GM18499 (cell line): ENCODE results near the gene C11orf21.
"Not testable (repeated sequence)": the region's sequence is repeated elsewhere in the genome, so short reads cannot be mapped to it uniquely, and the experiment has no call there.

Experiments used
- ATAC-seq: cut with Tn5 transposase; IDR thresholded peaks from one replicate; pipeline ENCODE4 v1.9.1; 2021; ENCODE audit warnings: moderate number of reproducible peaks; ENCODE audit not compliant: insufficient read depth, unreplicated experiment

C11orf21 gene

GRCh38 chr11:2301631-2302305 is at the start of gene C11orf21, which contains the start of gene TSPAN32:
C11orf21 (minus strand) TSS chr11:2301918; CDS start chr11:2301808, 110 bp downstream.
TSPAN32 (plus strand) TSS chr11:2302013; CDS start chr11:2302150, 137 bp downstream.
- ATAC-seq = no peak

- ATAC-seq = no peak
These were observed 47.3 kb upstream of the C11orf21 start for GRCh38 chr11:2348986-2349385.

GRCh38 chr11:2347308-2347830 is 45.7 kb upstream of the C11orf21 start:
- no peak for ATAC-seq

- ATAC-seq = no peak
These were observed 45.0 kb upstream of the C11orf21 start for GRCh38 chr11:2346586-2347307.

GRCh38 chr11:2346014-2346413 is 44.3 kb upstream of the C11orf21 start:
- no peak for ATAC-seq

GRCh38 chr11:2345050-2345449 is 43.3 kb upstream of the C11orf21 start:
- ATAC-seq = no peak

GRCh38 chr11:2343502-2343901 is 41.8 kb upstream of the C11orf21 start:
- no peak for ATAC-seq

- no peak for ATAC-seq
These were observed 41.3 kb upstream of the C11orf21 start for GRCh38 chr11:2342981-2343380.

- no peak for ATAC-seq
These were observed 40.8 kb upstream of the C11orf21 start for GRCh38 chr11:2342557-2342956.

- not testable (repeated sequence) for ATAC-seq
These were observed 37.0 kb upstream of the C11orf21 start for GRCh38 chr11:2338760-2339159.

- ATAC-seq = not testable (repeated sequence)
These were observed 33.6 kb upstream of the C11orf21 start for GRCh38 chr11:2335286-2335685.

- not testable (repeated sequence) for ATAC-seq
These were observed 31.9 kb upstream of the C11orf21 start for GRCh38 chr11:2333486-2334205.

GRCh38 chr11:2332569-2332968 is 30.9 kb upstream of the C11orf21 start:
- not testable (repeated sequence) for ATAC-seq

- no peak for ATAC-seq
These were observed 29.7 kb upstream of the C11orf21 start for GRCh38 chr11:2331404-2331803.

GRCh38 chr11:2330696-2331095 is 29.0 kb upstream of the C11orf21 start:
- no peak for ATAC-seq

GRCh38 chr11:2329551-2329950 is 27.8 kb upstream of the C11orf21 start:
- no peak for ATAC-seq

GRCh38 chr11:2328656-2329354 is 27.1 kb upstream of the C11orf21 start:
- no peak for ATAC-seq

- ATAC-seq = no peak
These were observed 26.3 kb upstream of the C11orf21 start for GRCh38 chr11:2328021-2328420.

- ATAC-seq = no peak
These were observed 25.3 kb upstream of the C11orf21 start for GRCh38 chr11:2327032-2327431.

GRCh38 chr11:2325719-2326118 is 24.0 kb upstream of the C11orf21 start:
- ATAC-seq = no peak
